SK-N-SH treated with all-trans-retinoic acid at 6 μM for 48 hours (cell line): Measurements from ENCODE around the gene FAAP24.

Source experiments
- ESRRG ChIP-seq: fragments of 250-450 bp; sonication (Bioruptor Pico); IDR thresholded peaks from 2 replicates; pipeline ENCODE4 v1.6.1; 2021; ENCODE audit warnings: mild to moderate bottlenecking
- PPARA ChIP-seq: fragments of 250-450 bp; sonication (Bioruptor Pico); IDR thresholded peaks from 2 replicates; pipeline ENCODE4 v1.5.0; 2020; ENCODE audit warnings: mild to moderate bottlenecking, borderline replicate concordance
- ZNF8 ChIP-seq: fragments of 450-650 bp; formaldehyde crosslinking; IDR thresholded peaks from 2 replicates; pipeline ENCODE4 v1.5.0; 2020; ENCODE audit warnings: mild to moderate bottlenecking, moderate library complexity

DNA sequence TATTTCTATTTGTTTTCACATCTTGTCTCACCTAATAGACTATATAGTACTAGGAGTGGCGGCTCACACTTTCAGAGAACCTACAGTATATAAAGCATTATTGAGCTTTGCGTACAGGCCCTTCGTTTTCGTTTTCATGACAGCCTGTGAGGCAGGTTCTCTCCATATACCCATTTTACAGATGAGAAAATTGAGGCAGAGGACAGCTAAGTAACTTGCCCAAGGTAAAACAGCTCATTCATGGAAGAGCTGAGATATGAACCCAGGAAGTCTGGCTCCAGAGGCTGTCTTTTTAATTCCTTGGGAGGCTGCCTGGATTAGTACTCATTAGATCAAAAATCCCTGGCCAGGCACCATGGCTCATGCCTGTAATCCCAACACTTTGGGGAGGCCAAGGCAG, 28.9 kb downstream of the FAAP24 start:
- TF ChIP-seq PPARA (CRISPR knock-in tag) (no peak), ZNF8 (no peak), ESRRG (CRISPR knock-in tag) (no peak)
